AG09309 (cell line): ENCODE data around the gene KREMEN2.
A peak's percentile ranks its signal among the peaks of the same experiment; 100 is the strongest.
"Not testable (repeated sequence)": the region's sequence is repeated elsewhere in the genome, so short reads cannot be mapped to it uniquely, and the experiment has no call there.

ENCODE experiments used
- DNase-seq: peaks from one replicate; pipeline ENCODE4 v3.0.0-alpha.2; 2010; ENCODE audit warnings: low read depth
- H3K4me3 ChIP-seq: 2 replicates; pipeline ENCODE4 v1.5.1; 2011; ENCODE audit warnings: mild to moderate bottlenecking, low read depth, low read length, moderate library complexity; ENCODE audit not compliant: control insufficient read depth
- CTCF ChIP-seq: IDR thresholded peaks from 2 replicates; pipeline ENCODE4 v1.5.1; 2011; ENCODE audit warnings: mild to moderate bottlenecking, low read depth, low read length, inconsistent platforms; ENCODE audit not compliant: insufficient read depth, control insufficient read depth; ENCODE audit errors: missing control alignments

Gene KREMEN2

GRCh38 chr16:2925951-2926649 is 38.0 kb upstream of the KREMEN2 start:
- H3K4me3 ChIP-seq, result no peak overlapping the region
- DNase-seq, result no peak
- TF ChIP-seq CTCF, result no peak

GRCh38 chr16:2926650-2926999 is 37.5 kb upstream of the KREMEN2 start:
- TF ChIP-seq CTCF, result no peak
- H3K4me3 ChIP-seq, result no peak overlapping the region
- no peak for DNase-seq

- DNase-seq, result peak; percentile 59
- H3K4me3 ChIP-seq, result no peak overlapping the region
- peak; percentile 89 for TF ChIP-seq CTCF
Measured at GRCh38 chr16:2927010-2927646, 36.9 kb upstream of the KREMEN2 start.

- H3K4me3 ChIP-seq, DNase-seq: not testable (repeated sequence)
Measured at GRCh38 chr16:2928151-2928550, 35.9 kb upstream of the KREMEN2 start.

- DNase-seq, result no peak
- TF ChIP-seq CTCF, result no peak
- H3K4me3 ChIP-seq, result no peak overlapping the region
Measured at GRCh38 chr16:2928796-2929195, 35.3 kb upstream of the KREMEN2 start.

DNA sequence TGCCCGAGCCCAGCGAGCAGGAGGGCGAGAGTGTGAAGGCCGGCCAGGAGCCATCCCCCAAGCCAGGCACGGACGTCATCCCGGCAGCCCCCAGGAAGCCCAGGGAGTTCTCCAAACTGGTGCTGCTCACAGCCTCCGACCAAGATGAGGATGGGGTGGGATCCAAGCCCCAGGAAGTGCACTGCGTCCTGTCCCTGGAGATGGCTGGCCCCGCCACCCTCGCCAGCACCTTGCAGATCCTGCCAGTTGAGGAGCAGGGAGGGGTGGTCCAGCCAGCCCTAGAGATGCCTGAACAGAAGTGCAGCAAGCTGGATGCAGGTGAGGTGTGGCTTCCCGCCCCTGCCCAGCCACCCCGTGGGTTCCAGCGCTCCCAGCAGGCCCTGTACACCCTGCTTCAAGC is 34.4 kb upstream of the KREMEN2 start:
- no peak for DNase-seq
- H3K4me3 ChIP-seq, result no peak overlapping the region
- TF ChIP-seq CTCF, result no peak

DNA sequence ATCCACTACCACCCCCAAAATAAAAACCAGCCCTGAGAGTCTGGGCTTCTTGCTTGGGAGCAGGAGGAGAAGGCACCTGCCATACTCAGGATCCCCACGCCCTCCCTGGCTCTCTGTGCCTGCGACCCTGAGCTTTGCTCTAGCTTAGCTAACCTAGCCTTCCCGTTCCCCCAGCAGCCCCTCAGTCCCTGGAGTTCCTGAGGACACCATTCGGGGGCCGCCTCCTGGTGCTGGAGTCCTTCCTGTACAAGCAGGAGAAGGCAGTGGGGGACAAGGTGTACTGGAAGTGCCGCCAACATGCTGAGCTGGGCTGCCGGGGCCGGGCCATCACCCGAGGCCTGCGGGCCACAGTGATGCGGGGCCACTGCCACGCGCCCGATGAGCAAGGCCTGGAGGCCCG is 33.8 kb upstream of the KREMEN2 start:
- no peak overlapping the region for H3K4me3 ChIP-seq
- no peak for DNase-seq
- no peak for TF ChIP-seq CTCF

DNA sequence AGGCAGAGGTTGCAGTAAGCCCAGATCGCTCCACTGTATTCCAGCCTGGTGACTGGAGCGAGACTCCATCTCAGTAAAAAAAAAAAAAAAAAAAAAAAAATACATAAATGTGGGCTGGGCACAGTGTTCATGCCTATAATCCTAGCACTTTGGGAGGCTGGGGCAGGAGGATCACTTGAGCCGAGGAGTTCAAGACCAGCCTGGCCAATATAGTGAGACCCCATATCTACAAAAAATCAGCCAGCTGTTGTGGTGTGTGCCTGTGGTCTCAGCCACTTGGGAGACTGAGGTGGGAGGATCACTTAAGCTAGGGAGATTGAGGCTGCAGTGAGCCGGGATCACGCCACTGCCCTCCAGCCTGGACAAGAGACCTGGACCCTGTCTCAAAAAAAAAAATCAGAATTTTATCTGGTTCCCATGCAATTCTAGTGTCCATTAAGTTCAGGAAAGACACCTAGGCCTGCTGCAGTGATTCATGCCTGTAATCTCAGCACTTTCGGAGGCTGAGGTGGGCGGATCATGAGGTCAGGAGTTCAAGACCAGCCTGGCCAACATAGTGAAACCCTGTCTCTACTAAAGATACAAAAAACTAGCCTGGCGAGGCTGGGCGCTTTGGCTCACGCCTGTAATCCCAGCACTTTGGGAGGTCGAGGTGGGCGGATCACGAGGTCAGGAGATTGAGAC is 32.7 kb upstream of the KREMEN2 start:
- not testable (repeated sequence) for H3K4me3 ChIP-seq, DNase-seq
